Natural killer cell (primary cell): Measurements from ENCODE around the gene IVD. TPM values are rescaled to one million over a fixed set of nuclear protein-coding genes. Genes with fewer than 3 reads are reported as not detected.

Experiments used
- ATAC-seq, 3 donors: fragments of 150-1000 bp in 2 of 3; fragments of 200-7000 bp in 1 of 3; cut with Tn5 transposase; 1 replicate in 1 of 3; 2 replicates in 2 of 3; pipeline ENCODE4 v1.10.0; 2021; ENCODE audit warnings: mild to moderate bottlenecking in 2 of 3, moderate library complexity in 2 of 3
- DNase-seq, 2 donors: peaks; one replicate each; pipeline versions ENCODE4 v3.0.0 to v3.0.0-alpha.2; 2013 to 2021; ENCODE audit warnings: mixed read lengths in 1 of 2
- H3K27ac ChIP-seq: one replicate; pipeline ENCODE4 v1.5.1; 2013; ENCODE audit warnings: mild to moderate bottlenecking, low read length
- H3K27me3 ChIP-seq: one replicate; pipeline ENCODE4 v1.6.1; 2013; ENCODE audit warnings: low read length; ENCODE audit not compliant: control insufficient read depth, insufficient read depth
- H3K36me3 ChIP-seq: one replicate; pipeline ENCODE4 v1.6.1; 2013; ENCODE audit warnings: low read length; ENCODE audit not compliant: control insufficient read depth, insufficient read depth
- H3K4me1 ChIP-seq: one replicate; pipeline ENCODE4 v1.6.1; 2013; ENCODE audit warnings: low read length; ENCODE audit not compliant: control insufficient read depth, insufficient read depth
- H3K4me3 ChIP-seq: one replicate; pipeline ENCODE4 v1.5.1; 2013; ENCODE audit warnings: low read length
- H3K9me3 ChIP-seq: one replicate; pipeline ENCODE4 v1.6.1; 2013; ENCODE audit warnings: low read length; ENCODE audit not compliant: control insufficient read depth, insufficient read depth
- H3K27ac Mint-ChIP-seq, 2 donors: one replicate each; pipeline ENCODE4 v1.8.0; 2022; ENCODE audit warnings: mild to moderate bottlenecking in 2 of 2, mixed read lengths in 2 of 2, moderate library complexity in 1 of 2
- H3K27me3 Mint-ChIP-seq, 2 donors: one replicate each; pipeline ENCODE4 v1.8.0; 2022; ENCODE audit warnings: low read depth in 2 of 2, mixed read lengths in 2 of 2
- H3K36me3 Mint-ChIP-seq: one replicate; pipeline ENCODE4 v1.8.0; 2022; ENCODE audit warnings: mixed read lengths
- H3K4me1 Mint-ChIP-seq, 2 donors: one replicate each; pipeline ENCODE4 v1.8.0; 2022; ENCODE audit warnings: mixed read lengths in 2 of 2
- H3K4me3 Mint-ChIP-seq: one replicate; pipeline ENCODE4 v1.8.0; 2022; ENCODE audit warnings: mild to moderate bottlenecking, moderate library complexity, mixed read lengths
- H3K9me3 Mint-ChIP-seq, 2 donors: one replicate each; pipeline ENCODE4 v1.8.0; 2022; ENCODE audit warnings: mixed read lengths in 2 of 2
- WGBS: methylation state at CpG from one replicate; pipeline ENCODE4 v1.1.7; 2013; ENCODE audit warnings: missing lambda C conversion rate; ENCODE audit not compliant: insufficient coverage; 5-methylcytosine and 5-hydroxymethylcytosine counted together
- intact Hi-C: fragments of 100-400 bp; cut with micrococcal nuclease; formaldehyde crosslinking; loops from one replicate; pipeline ENCODE4 v1.14.2; 2022
- total RNA-seq, 4 donors: library from RNA; stranded (reverse); fragments of 120-200 nt in 1 of 4; gene quantifications; one replicate each; pipeline versions ENCODE4 v1.2.3 to v1.2.4, GENCODE V29; 2013 to 2022
- TF ChIP-seq, protein P1 (sequence below): fragments of 200-600 bp; IDR thresholded peaks from one replicate; pipeline ENCODE4 v1.8.0; 2022; ENCODE audit warnings: antibody characterized with exemption

IVD gene
- total RNA-seq, 3 donors from 2014 or later (not counting 1 experiment from before 2014, with no cell fraction given), result 56.2 to 76.8 (median 67.3) TPM

DNA sequence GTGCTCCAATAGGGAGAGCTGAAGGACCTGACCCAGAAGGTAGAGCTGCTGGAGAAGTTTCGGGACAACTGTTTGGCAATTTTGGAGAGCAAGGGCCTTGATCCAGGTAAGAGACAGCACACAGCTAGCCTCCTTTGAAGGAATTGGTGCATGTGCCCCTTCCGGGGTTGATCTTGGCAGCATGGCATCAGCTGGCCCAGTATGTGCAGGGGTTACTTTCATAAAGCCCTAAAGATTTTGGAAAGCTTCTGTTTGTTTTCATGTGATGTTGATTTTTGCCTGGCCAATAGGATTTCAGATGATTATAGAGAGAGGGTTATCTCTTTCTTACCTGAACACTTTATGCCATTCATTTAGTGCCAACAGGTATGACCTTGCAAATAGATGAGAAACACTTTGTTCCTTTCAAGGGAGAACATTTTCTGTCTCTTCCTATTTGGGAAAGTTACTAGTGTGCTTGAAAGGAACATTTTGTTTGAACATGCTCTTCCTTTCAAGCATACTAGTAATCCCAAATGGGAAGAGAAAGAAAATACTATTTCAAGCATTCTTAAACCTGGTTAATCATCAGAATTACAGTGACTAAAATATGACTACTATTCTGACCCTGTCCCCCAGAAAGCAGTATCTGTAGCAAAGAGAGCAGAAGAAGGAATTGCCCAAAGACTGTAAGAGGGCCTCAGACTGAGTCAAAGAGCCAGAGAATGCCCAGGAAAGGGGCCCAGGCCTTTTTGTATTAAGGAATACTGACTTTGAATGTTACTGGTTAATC, 15.6 kb upstream of the IVD start:
- Histone ChIP-seq H3K4me1 (peaks cover 7% of the 10 kb centered on the region), H3K36me3 (peaks cover 50% of the 10 kb centered on the region), H3K9me3 (no peaks in the 10 kb centered on the region), H3K27me3 (no peaks in the 10 kb centered on the region), H3K4me3 (no peak overlapping the region), H3K27ac (no peak overlapping the region)
- ATAC-seq (no peak), DNase-seq (no peak)
- Mint-ChIP-seq H3K4me3 (no peak overlapping the region), H3K9me3 (no peaks in the 10 kb centered on the region), H3K27me3 (no peaks in the 10 kb centered on the region), H3K4me1 (no peaks in the 10 kb centered on the region), H3K36me3 (no peaks in the 10 kb centered on the region), H3K27ac (no peak overlapping the region)
- WGBS, result 95% methylated on average over 2 of the region's 2 CpGs
- TF ChIP-seq, protein P1, sequence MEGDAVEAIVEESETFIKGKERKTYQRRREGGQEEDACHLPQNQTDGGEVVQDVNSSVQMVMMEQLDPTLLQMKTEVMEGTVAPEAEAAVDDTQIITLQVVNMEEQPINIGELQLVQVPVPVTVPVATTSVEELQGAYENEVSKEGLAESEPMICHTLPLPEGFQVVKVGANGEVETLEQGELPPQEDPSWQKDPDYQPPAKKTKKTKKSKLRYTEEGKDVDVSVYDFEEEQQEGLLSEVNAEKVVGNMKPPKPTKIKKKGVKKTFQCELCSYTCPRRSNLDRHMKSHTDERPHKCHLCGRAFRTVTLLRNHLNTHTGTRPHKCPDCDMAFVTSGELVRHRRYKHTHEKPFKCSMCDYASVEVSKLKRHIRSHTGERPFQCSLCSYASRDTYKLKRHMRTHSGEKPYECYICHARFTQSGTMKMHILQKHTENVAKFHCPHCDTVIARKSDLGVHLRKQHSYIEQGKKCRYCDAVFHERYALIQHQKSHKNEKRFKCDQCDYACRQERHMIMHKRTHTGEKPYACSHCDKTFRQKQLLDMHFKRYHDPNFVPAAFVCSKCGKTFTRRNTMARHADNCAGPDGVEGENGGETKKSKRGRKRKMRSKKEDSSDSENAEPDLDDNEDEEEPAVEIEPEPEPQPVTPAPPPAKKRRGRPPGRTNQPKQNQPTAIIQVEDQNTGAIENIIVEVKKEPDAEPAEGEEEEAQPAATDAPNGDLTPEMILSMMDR, result no peak
- intact Hi-C loops, result no loop called here

DNA sequence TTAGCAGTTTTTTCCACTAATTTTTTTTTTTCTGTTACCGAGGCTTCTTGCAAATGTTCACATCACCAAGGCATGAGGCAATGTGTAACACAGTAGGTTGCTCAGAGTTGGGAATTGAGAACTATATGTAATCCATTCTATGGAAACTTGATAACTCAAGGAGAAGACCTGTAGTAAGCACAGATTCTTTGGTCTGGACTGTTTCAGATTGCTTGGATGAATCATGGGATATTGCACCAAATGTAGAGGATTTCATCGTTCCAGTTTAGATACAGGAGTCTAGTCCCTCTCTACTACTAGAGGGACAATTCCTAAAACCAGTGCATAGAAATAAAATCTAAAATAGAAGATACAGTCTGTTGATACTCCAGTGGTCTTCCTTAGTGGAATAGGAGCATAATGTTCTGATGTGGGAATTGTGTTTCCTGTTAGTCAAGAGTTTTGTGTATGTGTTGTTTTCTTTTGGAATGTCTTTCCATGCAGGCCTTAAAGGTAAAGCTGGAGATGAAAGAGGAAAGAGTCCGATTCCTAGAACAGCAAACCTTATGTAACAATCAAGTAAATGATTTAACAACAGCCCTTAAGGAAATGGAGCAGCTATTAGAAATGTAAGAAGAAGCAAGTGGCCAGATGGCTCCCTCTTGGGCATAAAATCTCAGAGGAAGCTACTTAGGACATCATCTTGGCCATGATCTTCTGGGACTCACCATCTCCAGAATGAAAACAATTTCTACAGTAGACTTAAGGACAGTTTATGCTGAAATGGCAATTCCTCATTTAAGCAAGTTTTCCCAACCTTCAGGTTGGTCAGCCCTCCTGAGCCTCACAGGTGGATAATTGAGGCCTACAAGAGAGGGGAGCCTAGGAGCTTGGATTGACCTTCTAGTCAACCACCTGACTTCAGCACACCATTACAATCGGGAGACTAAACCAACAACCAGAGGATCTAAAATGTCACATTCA, 12.3 kb upstream of the IVD start:
- Mint-ChIP-seq H3K27me3 (no peaks in the 10 kb centered on the region), H3K27ac (no peak overlapping the region), H3K9me3 (no peaks in the 10 kb centered on the region), H3K4me1 (peaks cover 4 to 6% of the 10 kb centered on the region in 2 donors), H3K36me3 (no peaks in the 10 kb centered on the region), H3K4me3 (no peak overlapping the region)
- Histone ChIP-seq H3K9me3 (no peaks in the 10 kb centered on the region), H3K4me1 (peaks cover 13% of the 10 kb centered on the region), H3K27me3 (no peaks in the 10 kb centered on the region), H3K4me3 (no peak overlapping the region), H3K36me3 (peaks cover 36% of the 10 kb centered on the region), H3K27ac (no peak overlapping the region)
- 100% methylated on average over 2 of the region's 4 CpGs for WGBS
- TF ChIP-seq, protein P1, result no peak
- ATAC-seq (no peak), DNase-seq (no peak)
- intact Hi-C loops, result no loop called here

DNA sequence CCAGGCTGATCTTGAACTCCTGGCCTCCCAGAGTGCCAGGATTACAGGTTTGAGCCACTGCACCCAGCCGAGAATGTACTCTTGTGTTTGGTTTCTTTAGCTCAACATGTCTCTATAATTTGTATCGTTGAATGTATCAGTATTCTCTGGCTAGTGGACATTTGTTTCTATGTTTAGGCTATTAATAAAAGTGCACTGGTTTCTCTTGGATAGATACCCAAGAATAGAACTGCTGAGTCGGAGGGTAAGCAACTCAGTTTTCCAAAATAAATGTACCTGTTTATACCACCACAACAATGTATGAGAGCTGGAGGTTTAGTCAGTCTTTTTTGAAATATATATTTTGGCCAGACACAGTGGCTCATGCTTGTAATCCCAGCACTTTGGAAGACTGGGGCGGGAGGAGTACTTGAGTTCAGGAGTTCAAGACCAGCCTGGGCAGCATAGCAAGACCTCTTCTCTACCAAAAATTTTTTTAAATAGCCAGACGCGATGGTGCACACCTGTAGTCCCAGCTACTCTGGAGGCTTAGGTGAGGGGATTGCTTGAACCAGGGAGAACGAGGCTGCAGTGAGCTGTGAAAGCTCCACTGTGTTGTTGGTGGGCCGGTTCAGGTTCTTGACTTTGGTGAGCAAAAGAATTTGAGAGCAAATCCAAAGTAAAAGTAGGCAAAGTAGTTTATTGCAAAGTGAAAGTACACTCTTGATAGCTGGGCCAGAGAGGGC, 7.7 kb upstream of the IVD start:
- ATAC-seq, result no peak
- Histone ChIP-seq H3K4me1 (peaks cover 12% of the 10 kb centered on the region), H3K27me3 (no peaks in the 10 kb centered on the region), H3K9me3 (no peaks in the 10 kb centered on the region), H3K36me3 (peaks cover 11% of the 10 kb centered on the region), H3K27ac (peak overlapping the region; percentile 26), H3K4me3 (no peak overlapping the region)
- intact Hi-C loops, result no loop called here
- no peak for DNase-seq
- Mint-ChIP-seq H3K27me3 (no peaks in the 10 kb centered on the region), H3K27ac (peak overlapping the region; percentile 16 to 43), H3K9me3 (no peaks in the 10 kb centered on the region), H3K36me3 (no peaks in the 10 kb centered on the region), H3K4me1 (peaks cover 13 to 15% of the 10 kb centered on the region in 2 donors), H3K4me3 (no peak overlapping the region)
- WGBS, result 79% methylated on average over 7 of the region's 8 CpGs
- TF ChIP-seq, protein P1, result no peak
